ENCODE measurements around the gene NUCKS1.
A peak's percentile ranks its signal among the peaks of the same experiment; 100 is the strongest.

The NUCKS1 gene

DNA sequence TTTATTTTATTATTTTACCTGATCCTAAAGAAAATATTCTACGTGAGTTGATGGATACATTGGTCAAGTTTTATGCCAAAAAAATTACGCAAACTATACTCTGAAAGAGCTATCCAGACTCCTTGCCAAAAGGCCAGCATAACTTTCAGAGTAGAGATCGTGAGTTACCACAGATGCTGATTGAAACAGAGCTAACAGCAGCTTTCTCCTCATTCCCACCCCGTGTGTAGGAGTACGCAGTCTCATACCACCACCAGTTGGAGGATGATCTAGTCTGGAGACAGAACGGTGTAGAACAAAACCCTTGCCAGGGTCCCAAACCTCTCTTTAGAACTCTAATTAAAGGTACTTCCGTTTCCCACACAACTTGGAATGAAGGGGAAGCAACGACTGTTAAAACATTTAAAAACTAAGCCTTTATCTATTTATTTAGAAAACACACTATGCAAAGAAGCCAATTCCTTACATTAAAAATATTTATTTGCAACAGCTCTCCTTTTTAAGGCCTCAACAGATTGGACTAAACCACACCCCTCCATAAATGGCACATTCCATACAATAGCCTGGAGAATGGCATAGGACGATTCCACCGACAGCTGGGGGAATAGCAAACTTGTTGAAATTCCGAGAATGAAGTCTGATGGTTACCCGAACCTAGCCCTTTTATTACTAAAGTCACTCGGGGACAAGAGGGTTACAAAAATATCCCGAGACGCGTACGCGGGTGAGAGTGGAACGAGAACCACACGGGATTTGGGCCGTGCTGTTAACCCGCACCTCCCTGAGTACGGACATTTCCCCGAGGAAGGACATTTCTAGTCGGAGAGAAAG lies 1.4 kb downstream of the NUCKS1 start:
- TF ChIP-seq, protein P1, sequence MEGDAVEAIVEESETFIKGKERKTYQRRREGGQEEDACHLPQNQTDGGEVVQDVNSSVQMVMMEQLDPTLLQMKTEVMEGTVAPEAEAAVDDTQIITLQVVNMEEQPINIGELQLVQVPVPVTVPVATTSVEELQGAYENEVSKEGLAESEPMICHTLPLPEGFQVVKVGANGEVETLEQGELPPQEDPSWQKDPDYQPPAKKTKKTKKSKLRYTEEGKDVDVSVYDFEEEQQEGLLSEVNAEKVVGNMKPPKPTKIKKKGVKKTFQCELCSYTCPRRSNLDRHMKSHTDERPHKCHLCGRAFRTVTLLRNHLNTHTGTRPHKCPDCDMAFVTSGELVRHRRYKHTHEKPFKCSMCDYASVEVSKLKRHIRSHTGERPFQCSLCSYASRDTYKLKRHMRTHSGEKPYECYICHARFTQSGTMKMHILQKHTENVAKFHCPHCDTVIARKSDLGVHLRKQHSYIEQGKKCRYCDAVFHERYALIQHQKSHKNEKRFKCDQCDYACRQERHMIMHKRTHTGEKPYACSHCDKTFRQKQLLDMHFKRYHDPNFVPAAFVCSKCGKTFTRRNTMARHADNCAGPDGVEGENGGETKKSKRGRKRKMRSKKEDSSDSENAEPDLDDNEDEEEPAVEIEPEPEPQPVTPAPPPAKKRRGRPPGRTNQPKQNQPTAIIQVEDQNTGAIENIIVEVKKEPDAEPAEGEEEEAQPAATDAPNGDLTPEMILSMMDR (IDR thresholded peaks at IDR 0.05; ENCODE audit: borderline replicate concordance, insufficient read depth, low read depth, low read length) = no peak
- H3K4me3 ChIP-seq (ENCODE audit: low read depth, low read length) = peak overlapping the region; percentile 91

DNA sequence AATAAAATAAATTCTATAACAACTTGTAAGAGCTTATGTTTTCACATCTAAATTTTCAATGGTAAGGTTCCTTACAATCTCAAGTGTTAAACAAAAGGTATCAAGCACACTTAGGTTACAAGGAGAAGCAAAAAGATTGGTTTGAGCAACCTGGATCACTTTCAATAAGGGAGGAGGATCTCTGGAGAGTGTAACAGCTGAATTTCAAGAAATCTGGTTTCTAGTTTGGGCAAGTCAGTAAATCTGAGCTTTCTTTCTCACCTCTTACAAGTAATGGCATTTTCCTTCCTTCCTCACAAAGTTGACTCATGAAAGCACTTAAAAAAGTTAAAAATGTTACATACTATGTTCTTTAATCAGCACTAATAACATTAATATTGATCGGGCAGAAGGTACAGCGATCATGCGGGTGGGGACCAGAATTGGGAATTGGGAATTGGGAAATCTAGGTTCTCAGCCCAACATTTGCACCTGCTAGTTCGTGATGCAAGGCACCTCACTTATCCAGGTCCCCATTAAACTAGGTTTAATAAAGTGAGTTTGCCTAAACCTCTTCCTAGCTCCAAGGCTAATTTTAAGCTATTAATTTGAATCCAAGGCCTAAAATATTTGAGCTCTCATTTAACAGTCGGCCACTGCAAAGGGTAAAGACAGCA lies 3.1 kb downstream of the NUCKS1 start:
- TF ChIP-seq, protein P1 (IDR thresholded peaks at IDR 0.05; ENCODE audit: borderline replicate concordance, insufficient read depth, low read depth, low read length) = no peak
- H3K4me3 ChIP-seq (ENCODE audit: low read depth, low read length) = peak overlapping the region; percentile 5

DNA sequence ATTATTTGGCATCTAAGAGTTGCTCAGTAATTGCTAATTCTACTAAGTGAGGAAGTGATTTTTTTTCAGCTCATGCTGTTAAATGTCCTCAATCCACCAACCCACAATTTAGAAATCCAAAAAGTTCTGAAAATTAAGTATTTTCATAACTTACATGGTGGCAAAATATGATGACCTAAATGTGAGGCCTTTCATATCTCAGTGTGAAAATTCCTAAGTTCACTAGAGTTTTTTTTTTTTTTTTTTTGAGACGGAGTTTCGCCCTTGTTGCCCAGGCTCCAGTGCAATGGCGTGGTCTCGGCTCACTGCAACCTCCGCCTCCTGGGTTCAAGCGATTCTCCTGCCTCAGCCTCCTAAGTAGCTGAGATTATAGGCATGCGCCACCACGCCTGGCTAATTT lies 5.6 kb downstream of the NUCKS1 start:
- no peak overlapping the region for H3K4me3 ChIP-seq (ENCODE audit: low read depth, low read length)
- TF ChIP-seq, protein P1 (IDR thresholded peaks at IDR 0.05; ENCODE audit: borderline replicate concordance, insufficient read depth, low read depth, low read length) = no peak

DNA sequence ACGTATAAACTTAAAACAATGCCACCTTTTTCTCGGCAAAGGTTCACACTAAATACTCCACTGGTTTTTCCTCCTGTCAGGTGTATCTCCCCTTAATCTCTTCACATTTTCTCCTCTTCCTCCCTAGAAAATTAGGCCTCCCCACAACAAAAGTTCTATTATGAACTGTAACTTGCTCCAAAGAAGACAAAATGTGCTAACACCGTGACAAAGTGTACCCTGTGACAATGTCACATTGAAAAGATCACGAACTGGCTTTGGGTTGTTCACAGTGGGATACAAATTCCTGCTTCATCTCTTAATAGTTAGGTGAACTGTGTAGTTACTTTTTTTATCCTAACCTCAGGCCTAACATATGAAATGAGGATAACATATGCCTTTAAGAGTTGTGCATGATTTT lies 6.0 kb downstream of the NUCKS1 start:
- no peak overlapping the region for H3K4me3 ChIP-seq (ENCODE audit: low read depth, low read length)
- TF ChIP-seq, protein P1 (IDR thresholded peaks at IDR 0.05; ENCODE audit: borderline replicate concordance, insufficient read depth, low read depth, low read length) = no peak

DNA sequence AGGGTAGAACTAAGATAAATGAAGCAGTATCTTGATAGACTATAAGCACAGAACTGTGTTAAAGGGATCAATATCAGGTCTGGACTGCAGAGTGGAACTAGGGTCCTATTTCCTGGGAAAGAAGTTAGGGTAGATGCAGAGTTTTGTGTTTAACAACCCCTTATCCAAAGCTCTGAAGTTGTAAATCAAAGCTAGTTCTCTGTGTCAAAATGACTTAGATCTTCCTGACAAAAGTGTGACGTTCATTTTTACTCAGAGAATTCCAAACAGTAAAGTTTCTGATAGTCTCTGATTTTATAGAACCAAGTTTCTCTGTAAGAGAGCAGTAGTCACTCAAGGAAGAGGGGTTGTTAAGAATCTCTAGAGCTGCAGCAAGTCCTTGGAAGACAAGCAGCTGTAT lies 8.3 kb downstream of the NUCKS1 start:
- TF ChIP-seq, protein P1 (IDR thresholded peaks at IDR 0.05; ENCODE audit: borderline replicate concordance, insufficient read depth, low read depth, low read length) = no peak
- H3K4me3 ChIP-seq (ENCODE audit: low read depth, low read length) = no peak overlapping the region

DNA sequence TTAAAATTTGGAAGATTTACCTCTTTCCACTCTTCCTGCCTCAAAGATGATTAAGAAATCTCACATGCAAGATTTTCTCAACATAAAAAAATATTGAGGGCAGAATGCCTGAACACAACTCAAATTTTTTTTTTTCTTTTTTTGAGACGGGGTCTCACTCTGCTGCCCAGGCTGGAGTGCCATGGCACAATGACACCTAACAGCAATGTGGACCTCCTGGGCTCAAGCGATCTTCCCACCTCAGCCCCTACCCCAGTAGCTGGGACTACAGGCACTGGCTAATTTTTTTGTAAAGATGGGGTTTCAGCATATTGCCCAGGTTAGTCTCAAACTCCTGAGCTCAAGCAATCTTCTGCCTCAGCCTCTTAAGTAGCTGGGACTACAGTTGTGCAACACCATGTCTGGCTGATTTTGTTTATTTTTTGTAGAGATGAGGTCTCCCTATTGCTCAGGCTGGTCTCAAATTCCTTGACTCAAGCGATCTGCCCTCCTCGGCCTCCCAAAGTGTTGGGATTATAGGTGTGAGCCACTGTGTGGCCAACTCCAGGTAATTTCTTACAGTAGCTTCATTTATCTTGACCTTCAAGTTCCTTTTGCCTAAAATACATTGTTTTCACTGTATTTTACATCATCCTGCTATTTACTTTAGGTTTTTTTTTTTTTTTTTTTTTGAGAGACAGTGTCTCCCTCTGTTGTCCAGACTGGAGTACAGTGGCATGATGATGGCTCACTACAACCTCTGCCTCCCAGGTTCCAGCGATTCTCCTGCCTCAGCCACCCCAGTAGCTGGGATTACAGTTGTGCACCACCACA lies 10.4 kb downstream of the NUCKS1 start:
- no peak overlapping the region for H3K4me3 ChIP-seq (ENCODE audit: low read depth, low read length)
- TF ChIP-seq, protein P1 (IDR thresholded peaks at IDR 0.05; ENCODE audit: borderline replicate concordance, insufficient read depth, low read depth, low read length) = no peak
